Naive thymus-derived CD4-positive, alpha-beta T cell (primary cell): ENCODE results near the gene BPTF. TPM values are rescaled to one million over a fixed set of nuclear protein-coding genes. Genes with fewer than 3 reads are reported as not detected.
"Not testable (repeated sequence)": the region's sequence is repeated elsewhere in the genome, so short reads cannot be mapped to it uniquely, and the experiment has no call there.

ENCODE experiments used
- ATAC-seq: fragments of 150-1000 bp; cut with Tn5 transposase; 2 replicates; pipeline ENCODE4 v1.10.0; 2021; ENCODE audit warnings: mild to moderate bottlenecking, moderate library complexity
- CTCF ChIA-PET: fragments of 350-600 bp; sonication (Branson Sonifier 250); formaldehyde crosslinking; loops from one replicate; lab custom pipeline; 2021; ENCODE audit warnings: antibody characterized with exemption; lab: Charles Lee
- POLR2A ChIA-PET: fragments of 350-600 bp; sonication (Branson Sonifier 250); formaldehyde crosslinking; loops from one replicate; lab custom pipeline; 2021; ENCODE audit warnings: antibody characterized with exemption, inconsistent platforms; lab: Charles Lee
- DNase-seq, 9 donors: peaks; one replicate each; pipeline versions ENCODE4 v3.0.0 to v3.0.0-alpha.2; 2020 to 2022; ENCODE audit warnings: mixed read lengths in 1 of 9
- H3K27ac ChIP-seq: one replicate; pipeline ENCODE4 v1.7.0; 2013; ENCODE audit warnings: mild to moderate bottlenecking, low read depth, low read length, moderate library complexity
- H3K27me3 ChIP-seq, 2 donors: one replicate each; pipeline ENCODE4 v1.7.0; 2013; ENCODE audit warnings: low read length in 2 of 2, mild to moderate bottlenecking in 2 of 2, moderate library complexity in 2 of 2; ENCODE audit not compliant: control insufficient read depth in 2 of 2, insufficient read depth in 2 of 2
- H3K36me3 ChIP-seq, 3 experiments: 1 replicate in 2 of 3; 2 replicates in 1 of 3; pipeline ENCODE4 v1.7.0; 2013; ENCODE audit warnings: low read length in 3 of 3, mild to moderate bottlenecking in 3 of 3, moderate library complexity in 1 of 3; ENCODE audit not compliant: insufficient read depth in 3 of 3, control insufficient read depth in 2 of 3
- H3K4me1 ChIP-seq, 2 donors: one replicate each; pipeline ENCODE4 v1.7.0; 2013; ENCODE audit warnings: low read length in 2 of 2, mild to moderate bottlenecking in 2 of 2, moderate library complexity in 1 of 2; ENCODE audit not compliant: control insufficient read depth in 2 of 2, insufficient read depth in 2 of 2
- H3K4me3 ChIP-seq: 2 replicates; pipeline ENCODE4 v1.7.0; 2013; ENCODE audit warnings: mild to moderate bottlenecking, low read length
- H3K9me3 ChIP-seq, 3 experiments: 1 replicate in 2 of 3; 2 replicates in 1 of 3; pipeline ENCODE4 v1.7.0; 2013; ENCODE audit warnings: low read length in 3 of 3; ENCODE audit not compliant: control insufficient read depth in 2 of 3
- H3K27ac Mint-ChIP-seq, 9 donors: one replicate each; pipeline ENCODE4 v1.8.0; 2020 to 2022; ENCODE audit warnings: mixed read lengths in 9 of 9, mild to moderate bottlenecking in 8 of 9, moderate library complexity in 5 of 9, inconsistent platforms in 2 of 9
- H3K27me3 Mint-ChIP-seq, 5 donors: one replicate each; pipeline ENCODE4 v1.8.0; 2021 to 2022; ENCODE audit warnings: mixed read lengths in 5 of 5, mild to moderate bottlenecking in 1 of 5
- H3K36me3 Mint-ChIP-seq, 5 donors: one replicate each; pipeline ENCODE4 v1.8.0; 2020 to 2022; ENCODE audit warnings: mixed read lengths in 5 of 5, mild to moderate bottlenecking in 3 of 5, inconsistent platforms in 1 of 5
- H3K4me1 Mint-ChIP-seq, 7 donors: one replicate each; pipeline ENCODE4 v1.8.0; 2020 to 2022; ENCODE audit warnings: mixed read lengths in 7 of 7, mild to moderate bottlenecking in 3 of 7, inconsistent platforms in 1 of 7
- H3K4me3 Mint-ChIP-seq, 10 donors: one replicate each; pipeline ENCODE4 v1.8.0; 2020 to 2022; ENCODE audit warnings: mild to moderate bottlenecking in 10 of 10, mixed read lengths in 10 of 10, moderate library complexity in 6 of 10, inconsistent platforms in 2 of 10
- H3K9me3 Mint-ChIP-seq, 11 donors: one replicate each; pipeline ENCODE4 v1.8.0; 2020 to 2022; ENCODE audit warnings: mixed read lengths in 11 of 11, mild to moderate bottlenecking in 4 of 11, inconsistent platforms in 1 of 11, moderate library complexity in 1 of 11
- intact Hi-C, 2 donors: fragments of 100-400 bp; cut with micrococcal nuclease; formaldehyde crosslinking; loops; one replicate each; pipeline ENCODE4 v1.15.1; 2023
- polyA plus RNA-seq, 2 donors: library from polyadenylated mRNA; unstranded; fragments of 300-500 nt; fragmentation: Illumina TruSeq; gene quantifications; one replicate each; pipeline ENCODE4 v1.2.3, GENCODE V29; 2021
- total RNA-seq, 6 experiments: library from RNA in 5 of 6; stranded (reverse) in 5 of 6; gene quantifications; 1 replicate in 5 of 6; 2 replicates in 1 of 6; pipeline ENCODE4 v1.2.3 and lab custom pipeline; 2021 to 2026

Gene BPTF
- total and polyA plus RNA-seq, 7 experiments from 2014 or later, result 16.0 to 219 (median 149) TPM

DNA sequence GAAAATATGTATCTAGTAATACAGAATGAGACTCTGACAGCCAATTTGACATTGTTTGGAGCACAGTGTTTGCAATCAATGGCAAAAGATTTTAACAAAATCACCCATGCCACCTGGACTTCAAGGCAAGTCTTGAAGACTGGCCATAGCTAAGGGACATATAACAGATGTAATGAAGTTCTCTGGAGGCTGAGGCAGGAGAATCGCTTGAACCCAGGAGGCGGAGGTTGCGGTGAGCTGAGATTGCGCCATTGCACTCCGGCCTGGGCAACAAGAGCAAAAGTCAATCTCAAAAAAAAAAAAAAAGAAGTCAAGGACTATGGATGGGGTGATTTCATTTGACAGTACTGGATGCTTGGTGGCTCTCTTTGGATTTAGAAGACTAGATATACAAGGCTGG lies 5.6 kb upstream of the BPTF start:
- no peak overlapping the region for H3K27ac Mint-ChIP-seq
- DNase-seq, result no peak

DNA sequence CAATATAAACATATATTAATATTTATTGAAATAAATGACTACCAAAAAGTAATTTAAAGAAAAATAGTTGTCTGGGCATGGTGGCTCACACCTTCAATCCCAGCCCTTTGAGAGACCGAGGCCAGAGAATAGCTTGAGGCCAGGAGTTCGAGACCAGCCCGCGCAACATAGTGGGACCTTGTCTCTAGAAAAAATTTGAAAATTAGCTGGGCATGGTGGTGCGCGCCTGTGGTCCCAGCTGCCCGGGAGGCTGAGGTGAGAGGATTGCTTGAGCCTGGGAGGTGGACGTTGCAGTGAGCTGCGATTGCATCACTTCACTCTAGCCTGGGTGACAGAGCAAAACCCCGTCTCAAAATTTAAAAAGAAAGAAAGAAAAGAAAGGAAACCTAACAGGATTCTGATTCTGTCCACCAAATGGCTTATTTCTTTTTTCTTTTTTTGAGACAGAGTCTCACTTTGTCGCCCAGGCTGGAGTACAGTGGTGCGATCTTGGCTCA lies 3.4 kb upstream of the BPTF start:
- H3K4me1 Mint-ChIP-seq, result peaks cover 4 to 10% (median 5%) of the 10 kb centered on the region in 7 donors
- no peak overlapping the region for H3K4me3 Mint-ChIP-seq
- H3K36me3 Mint-ChIP-seq, result peaks cover 0 to 2% (median 0%) of the 10 kb centered on the region in 5 donors
- ATAC-seq (no peak), DNase-seq (no peak)
- H3K9me3 Mint-ChIP-seq, result no peaks in the 10 kb centered on the region
- no peak overlapping the region for H3K27ac Mint-ChIP-seq
- POLR2A ChIA-PET, result no interaction called here
- Histone ChIP-seq H3K4me1 (no peaks in the 10 kb centered on the region), H3K27me3 (no peaks in the 10 kb centered on the region), H3K4me3 (no peak overlapping the region), H3K36me3 (no peaks in the 10 kb centered on the region), H3K9me3 (no peaks in the 10 kb centered on the region), H3K27ac (no peak overlapping the region)
- peaks cover 0 to 26% (median 0%) of the 10 kb centered on the region in 5 donors for H3K27me3 Mint-ChIP-seq
- CTCF ChIA-PET, result no interaction called here
- intact Hi-C loops, result loop anchor here in 1 of 2 donors (10.0 kb wide), 2 partner anchors 173 to 577 kb away; partner anchors contain the start of genes C17orf58 and HELZ

More for the DNA sequence above, 5.6 kb upstream of the BPTF start:
- Mint-ChIP-seq H3K4me3 (no peak overlapping the region), H3K27me3 (peaks cover 6 to 29% (median 8%) of the 10 kb centered on the region in 5 donors), H3K36me3 (no peaks in the 10 kb centered on the region), H3K4me1 (peaks cover 0 to 5% (median 3%) of the 10 kb centered on the region in 7 donors), H3K9me3 (no peaks in the 10 kb centered on the region)
- ATAC-seq, result no peak
- ChIA-PET POLR2A (no interaction called here), CTCF (no interaction called here)
- no peaks in the 10 kb centered on the region for H3K4me1 ChIP-seq
- no peaks in the 10 kb centered on the region for H3K36me3 ChIP-seq
- no peaks in the 10 kb centered on the region for H3K27me3 ChIP-seq
- no peaks in the 10 kb centered on the region for H3K9me3 ChIP-seq
- H3K27ac ChIP-seq, result no peak overlapping the region
- H3K4me3 ChIP-seq, result no peak overlapping the region
- intact Hi-C loops, result loop anchor here in 1 of 2 donors (10.0 kb wide), 2 partner anchors 175 to 575 kb away; partner anchors contain the start of genes C17orf58 and HELZ

DNA sequence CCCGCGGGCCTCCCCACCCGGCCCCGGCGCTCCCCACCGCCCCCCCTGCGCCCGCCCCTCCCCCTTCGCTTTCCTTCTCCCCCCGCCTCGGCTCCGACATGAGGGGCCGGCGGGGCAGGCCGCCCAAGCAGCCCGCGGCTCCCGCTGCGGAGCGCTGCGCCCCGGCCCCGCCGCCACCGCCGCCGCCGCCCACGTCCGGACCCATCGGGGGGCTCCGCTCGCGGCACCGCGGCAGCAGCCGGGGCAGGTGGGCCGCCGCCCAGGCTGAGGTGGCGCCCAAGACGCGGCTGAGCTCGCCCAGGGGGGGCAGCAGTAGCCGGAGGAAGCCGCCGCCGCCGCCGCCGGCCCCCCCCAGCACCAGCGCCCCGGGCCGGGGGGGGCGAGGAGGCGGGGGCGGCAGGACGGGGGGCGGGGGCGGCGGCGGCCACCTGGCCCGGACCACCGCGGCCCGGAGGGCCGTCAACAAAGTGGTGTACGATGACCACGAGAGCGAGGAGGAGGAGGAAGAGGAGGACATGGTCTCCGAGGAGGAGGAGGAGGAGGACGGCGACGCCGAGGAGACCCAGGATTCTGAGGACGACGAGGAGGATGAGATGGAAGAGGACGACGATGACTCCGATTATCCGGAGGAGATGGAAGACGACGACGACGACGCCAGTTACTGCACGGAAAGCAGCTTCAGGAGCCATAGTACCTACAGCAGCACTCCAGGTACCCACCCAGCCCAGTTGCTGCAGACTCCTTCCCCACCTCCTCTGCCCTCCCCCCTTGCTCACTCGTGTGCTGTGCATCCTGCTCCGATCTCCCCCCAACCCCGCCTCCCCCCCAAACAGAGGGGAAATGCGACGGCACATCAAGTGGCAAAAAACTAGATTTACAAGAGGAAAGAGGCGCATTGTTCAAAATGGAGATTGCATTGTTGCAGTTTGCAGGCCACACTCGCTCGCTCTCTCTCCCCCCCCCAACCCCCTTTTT lies 611 bp downstream of the BPTF start:
- H3K36me3 ChIP-seq, H3K9me3 Mint-ChIP-seq, H3K27me3 ChIP-seq, H3K9me3 ChIP-seq: not testable (repeated sequence)
- DNase-seq (peak; percentile 60 to 86 (median 72)), ATAC-seq (peak; percentile 74)
- Mint-ChIP-seq H3K4me1 (peaks cover 28 to 48% (median 41%) of the 10 kb centered on the region in 7 donors), H3K27me3 (peaks cover 0 to 19% (median 0%) of the 10 kb centered on the region in 5 donors), H3K27ac (peak overlapping the region; percentile 96 to 99 (median 98)), H3K4me3 (peak overlapping the region; percentile 85 to 99 (median 98)), H3K36me3 (peaks cover 0 to 16% (median 0%) of the 10 kb centered on the region in 5 donors)
- ChIA-PET CTCF (interaction anchor here (0.6 to 0.7 kb wide), 2 partner anchors 50 to 691 kb away, joined by 3 read pairs; no protein-coding TSS in a partner anchor), POLR2A (interaction anchor here (0.7 to 1.6 kb wide), 6 partner anchors 22 to 610 kb away, joined by 3 to 6 read pairs (median 3); no protein-coding TSS in a partner anchor)
- H3K27ac ChIP-seq, result peak overlapping the region; percentile 74
- H3K4me1 ChIP-seq, result peaks cover 25 to 32% of the 10 kb centered on the region in 2 donors
- H3K4me3 ChIP-seq, result peak overlapping the region; percentile 67
- intact Hi-C loops, result loop anchor here (1.0 to 10.0 kb wide), 12 partner anchors 35 to 1501 kb away; partner anchors contain the start of genes HELZ (in 2 of the 2), NOL11 (in 2 of the 2), ABCA5 (in 1 of the 2) and ARSG (in 1 of the 2)

DNA sequence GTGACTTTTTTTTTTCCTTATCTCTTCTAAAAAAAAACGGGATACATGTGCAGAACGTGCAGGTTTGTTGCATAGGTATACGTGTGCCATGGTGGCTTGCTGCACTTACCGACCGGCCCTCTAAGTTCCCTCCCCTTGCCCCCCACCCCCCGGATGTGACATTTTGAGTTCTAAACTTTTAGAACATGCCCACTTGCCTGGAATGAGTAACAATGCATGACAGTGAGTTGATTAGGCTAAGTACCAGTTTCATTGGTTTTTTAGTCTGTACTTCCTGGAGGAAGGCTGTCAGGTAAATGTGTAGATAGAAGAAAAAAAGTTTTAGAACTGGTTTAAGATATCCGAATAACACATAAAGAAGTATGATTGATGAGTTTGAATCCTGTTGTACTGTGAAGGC lies 4.0 kb downstream of the BPTF start:
- Mint-ChIP-seq H3K9me3 (no peaks in the 10 kb centered on the region), H3K4me3 (peak overlapping the region; percentile 72 to 99 (median 98)), H3K27me3 (peaks cover 0 to 4% (median 0%) of the 10 kb centered on the region in 5 donors), H3K36me3 (peaks cover 0 to 21% (median 0%) of the 10 kb centered on the region in 5 donors), H3K27ac (peak overlapping the region in 7 of 9 donors; percentile 8 to 81 (median 51)), H3K4me1 (peaks cover 51 to 77% (median 63%) of the 10 kb centered on the region in 7 donors)
- peaks cover 0 to 3% (median 0%) of the 10 kb centered on the region in 3 experiments for H3K36me3 ChIP-seq
- no peak for ATAC-seq
- H3K4me1 ChIP-seq, result peaks cover 32 to 33% of the 10 kb centered on the region in 2 donors
- peak in 5 of 9 donors; percentile 8 to 41 (median 13) for DNase-seq
- H3K27ac ChIP-seq, result no peak overlapping the region
- intact Hi-C loops, result loop anchor here (1.0 to 10.0 kb wide), 8 partner anchors 8 to 1498 kb away; partner anchors contain the start of genes ABCA5 (in 1 of the 2), ARSG (in 1 of the 2), C17orf58 (in 1 of the 2) and HELZ (in 1 of the 2)
- no peaks in the 10 kb centered on the region for H3K27me3 ChIP-seq
- H3K4me3 ChIP-seq, result peak overlapping the region; percentile 34
- CTCF ChIA-PET, result no interaction called here
- no peaks in the 10 kb centered on the region for H3K9me3 ChIP-seq
- POLR2A ChIA-PET, result no interaction called here

DNA sequence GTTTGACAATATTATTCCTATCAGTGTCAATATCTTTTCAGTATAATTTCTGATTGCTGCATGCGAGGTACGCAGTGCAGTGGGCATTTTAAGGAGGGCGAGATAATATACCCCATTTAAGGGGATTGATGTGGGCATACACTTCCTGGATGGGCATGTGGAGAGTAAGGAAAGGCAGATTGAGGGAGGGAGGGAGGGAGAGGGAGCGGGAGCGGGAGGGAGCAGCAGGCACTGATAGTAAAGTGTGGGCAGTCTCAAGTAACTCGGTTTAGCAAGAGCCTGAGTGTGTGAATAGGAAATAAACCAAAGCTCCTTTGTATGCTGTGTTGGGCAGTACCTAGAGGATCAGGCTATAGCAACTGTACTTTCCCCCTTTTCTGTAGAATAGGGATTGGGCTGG lies 5.1 kb downstream of the BPTF start:
- no peaks in the 10 kb centered on the region for H3K27me3 ChIP-seq
- peaks cover 32 to 43% of the 10 kb centered on the region in 2 donors for H3K4me1 ChIP-seq
- CTCF ChIA-PET, result no interaction called here
- POLR2A ChIA-PET, result interaction anchor here (0.9 kb wide), 1 partner anchor 113 kb away, joined by 4 read pairs; the partner anchor contains the start of gene NOL11
- no peak overlapping the region for H3K27ac ChIP-seq
- ATAC-seq (no peak), DNase-seq (no peak)
- H3K27me3 Mint-ChIP-seq, result no peaks in the 10 kb centered on the region
- intact Hi-C loops, result no loop called here
- H3K27ac Mint-ChIP-seq, result peak overlapping the region in 3 of 9 donors; percentile 24 to 49 (median 37)
- no peaks in the 10 kb centered on the region for H3K9me3 ChIP-seq
- H3K4me3 ChIP-seq, result no peak overlapping the region
- peaks cover 0 to 3% (median 0%) of the 10 kb centered on the region in 3 experiments for H3K36me3 ChIP-seq
- peak overlapping the region in 9 of 10 donors; percentile 1 to 65 (median 18) for H3K4me3 Mint-ChIP-seq
- peaks cover 0 to 22% (median 0%) of the 10 kb centered on the region in 5 donors for H3K36me3 Mint-ChIP-seq
- H3K9me3 Mint-ChIP-seq, result no peaks in the 10 kb centered on the region
- peaks cover 61 to 85% (median 74%) of the 10 kb centered on the region in 7 donors for H3K4me1 Mint-ChIP-seq

DNA sequence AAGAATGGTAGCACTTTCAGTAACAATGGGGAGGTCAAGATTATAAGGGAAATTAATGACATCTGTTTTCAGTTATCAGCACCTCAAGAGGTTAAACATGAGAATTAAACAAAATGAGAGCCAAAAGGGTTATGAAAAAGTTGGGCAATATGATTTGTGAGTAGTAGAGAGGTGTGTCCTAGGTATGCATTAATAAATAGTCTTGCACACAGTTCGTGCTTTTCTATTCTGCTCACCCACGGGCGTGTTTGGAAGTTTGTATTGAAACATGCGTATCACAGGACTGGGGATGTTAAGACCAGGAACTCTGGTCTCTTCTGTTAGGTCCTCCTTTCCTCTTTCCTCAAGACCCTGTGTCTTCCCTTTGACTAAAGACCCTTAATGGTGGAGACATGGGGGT lies 6.0 kb downstream of the BPTF start:
- Histone ChIP-seq H3K4me3 (no peak overlapping the region), H3K27ac (no peak overlapping the region), H3K27me3 (no peaks in the 10 kb centered on the region), H3K36me3 (peaks cover 0 to 3% (median 0%) of the 10 kb centered on the region in 3 experiments), H3K4me1 (peaks cover 32 to 43% of the 10 kb centered on the region in 2 donors), H3K9me3 (no peaks in the 10 kb centered on the region)
- CTCF ChIA-PET, result no interaction called here
- Mint-ChIP-seq H3K9me3 (no peaks in the 10 kb centered on the region), H3K36me3 (peaks cover 0 to 22% (median 0%) of the 10 kb centered on the region in 5 donors), H3K27me3 (no peaks in the 10 kb centered on the region), H3K27ac (peak overlapping the region in 2 of 9 donors; percentile 6 to 76), H3K4me1 (peaks cover 69 to 91% (median 80%) of the 10 kb centered on the region in 7 donors), H3K4me3 (peak overlapping the region in 7 of 10 donors; percentile 18 to 65 (median 46))
- intact Hi-C loops, result no loop called here
- POLR2A ChIA-PET, result interaction anchor here (1.1 kb wide), 1 partner anchor 60 kb away, joined by 4 read pairs; no protein-coding TSS in a partner anchor
- DNase-seq, result no peak
- ATAC-seq, result no peak
